Stimulated activated CD4-positive, alpha-beta T cell treated with anti-CD3 and anti-CD28 coated beads, Interleukin-2, amount 100 ng/mL, for 48 hours (primary cell): ENCODE results near the gene ARID4B.

Source experiments
- DNase-seq, 2 donors: peaks; one replicate each; pipeline ENCODE4 v3.0.0-alpha.2; 2020

ARID4B gene

GRCh38 chr1:235124111-235124510, 203.9 kb downstream of the ARID4B start:
- no peak for DNase-seq

- no peak for DNase-seq
These were observed 205.6 kb downstream of the ARID4B start for GRCh38 chr1:235122348-235122747.
